HG02623 (cell line): Measurements from ENCODE around the gene HP.
"Not testable (repeated sequence)": the region's sequence is repeated elsewhere in the genome, so short reads cannot be mapped to it uniquely, and the experiment has no call there.

Experiments
- ATAC-seq: cut with Tn5 transposase; IDR thresholded peaks from one replicate; pipeline ENCODE4 v1.9.1; 2021; ENCODE audit warnings: moderate library complexity; ENCODE audit not compliant: unreplicated experiment

Gene HP

GRCh38 chr16:72043058-72043457 is 11.2 kb upstream of the HP start:
- no peak for ATAC-seq

DNA sequence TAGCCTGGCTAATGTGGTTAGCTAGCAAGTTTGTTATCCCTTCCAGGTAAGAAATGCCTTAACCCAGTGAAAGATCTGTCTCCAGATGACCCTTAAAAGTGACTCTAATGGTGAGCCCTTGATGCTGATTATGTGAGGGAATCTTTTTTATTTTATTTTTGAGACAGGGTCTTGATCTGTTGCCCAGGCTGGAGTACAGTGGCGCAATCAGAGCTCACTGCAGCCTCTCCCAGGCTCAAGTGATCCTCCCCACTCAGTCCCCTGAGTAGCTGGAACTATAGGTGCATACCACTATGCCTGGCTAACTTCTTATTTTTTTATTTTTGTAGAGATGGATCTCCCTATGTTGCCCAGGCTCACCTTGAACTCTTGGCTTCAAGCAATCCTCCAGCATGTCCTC is 10.8 kb upstream of the HP start:
- no peak for ATAC-seq

DNA sequence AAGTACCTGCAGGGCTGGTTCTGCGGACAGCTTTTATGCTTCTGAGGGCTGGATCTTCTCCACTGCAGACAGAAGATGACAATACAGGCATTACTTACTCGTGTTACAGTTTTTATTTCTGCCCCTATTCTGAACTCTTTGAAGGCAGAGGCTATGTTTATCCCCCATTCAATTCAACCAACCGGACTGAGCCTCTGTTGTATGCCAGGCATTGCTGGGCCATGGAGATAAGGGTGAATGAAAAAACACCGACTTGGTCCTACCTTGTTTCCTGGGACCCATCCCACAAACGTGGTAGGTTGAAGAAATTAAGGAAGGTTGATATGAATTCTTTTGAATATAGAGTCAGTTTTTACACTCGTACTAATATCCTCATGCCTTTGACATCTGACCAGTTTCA is 10.0 kb upstream of the HP start:
- no peak for ATAC-seq

- ATAC-seq = no peak
Measured at GRCh38 chr16:72044825-72045359, 9.4 kb upstream of the HP start.

- no peak for ATAC-seq
Measured at GRCh38 chr16:72049110-72049509, 5.2 kb upstream of the HP start.

DNA sequence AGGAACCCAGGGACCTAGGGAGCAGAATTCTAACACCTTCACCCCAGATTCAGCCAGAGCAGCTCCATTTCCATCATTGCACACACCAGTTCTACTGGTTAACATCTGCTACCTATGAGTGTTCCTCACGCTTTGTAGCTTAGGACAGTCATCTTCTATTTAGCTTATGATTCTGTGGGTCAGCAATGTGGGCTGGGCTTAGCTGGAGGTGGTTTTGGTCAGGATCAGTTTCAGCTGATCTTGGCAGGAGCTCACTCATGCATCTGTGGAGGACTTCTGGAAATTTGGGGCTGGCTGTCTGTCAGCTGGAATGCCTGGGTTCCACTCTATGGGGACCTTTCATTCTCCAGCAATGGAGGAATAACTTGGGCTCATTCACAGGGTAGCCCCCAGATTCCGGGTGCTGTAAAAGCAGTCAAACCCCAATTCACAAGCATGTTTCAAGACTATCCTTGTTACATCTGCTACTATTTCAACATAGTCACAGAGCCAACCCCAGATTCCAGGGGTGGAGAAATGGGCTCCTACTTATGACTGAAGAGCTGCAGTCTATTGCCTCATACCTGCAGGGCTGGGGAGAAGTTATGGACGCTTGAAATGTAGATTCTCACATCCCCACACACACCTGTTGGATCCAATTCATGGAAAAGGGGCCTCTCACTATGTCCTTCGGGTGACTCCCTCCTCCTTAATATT is 3.4 kb upstream of the HP start:
- no peak for ATAC-seq

GRCh38 chr16:72051818-72052217 is 2.5 kb upstream of the HP start:
- no peak for ATAC-seq

DNA sequence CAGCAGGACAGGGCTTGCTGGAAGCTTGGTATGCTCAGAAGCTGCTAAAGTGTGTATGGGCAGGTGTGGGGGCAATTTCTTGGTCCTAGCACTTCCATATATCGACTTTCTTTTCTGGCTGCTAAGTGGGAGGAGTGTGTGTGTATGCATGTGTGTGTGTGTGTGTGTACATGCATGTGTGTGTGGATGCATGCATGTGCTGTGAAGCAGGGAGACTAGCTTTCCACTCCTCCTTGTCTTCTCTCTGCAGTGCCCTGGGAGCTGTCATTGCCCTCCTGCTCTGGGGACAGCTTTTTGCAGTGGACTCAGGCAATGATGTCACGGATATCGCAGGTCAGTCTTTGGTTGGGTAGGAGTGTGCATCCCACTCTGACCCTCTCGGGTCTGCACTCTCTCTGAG is 1.6 kb downstream of the HP start:
- ATAC-seq = no peak

GRCh38 chr16:72057313-72057712 is 3.0 kb downstream of the HP start:
- not testable (repeated sequence) for ATAC-seq

DNA sequence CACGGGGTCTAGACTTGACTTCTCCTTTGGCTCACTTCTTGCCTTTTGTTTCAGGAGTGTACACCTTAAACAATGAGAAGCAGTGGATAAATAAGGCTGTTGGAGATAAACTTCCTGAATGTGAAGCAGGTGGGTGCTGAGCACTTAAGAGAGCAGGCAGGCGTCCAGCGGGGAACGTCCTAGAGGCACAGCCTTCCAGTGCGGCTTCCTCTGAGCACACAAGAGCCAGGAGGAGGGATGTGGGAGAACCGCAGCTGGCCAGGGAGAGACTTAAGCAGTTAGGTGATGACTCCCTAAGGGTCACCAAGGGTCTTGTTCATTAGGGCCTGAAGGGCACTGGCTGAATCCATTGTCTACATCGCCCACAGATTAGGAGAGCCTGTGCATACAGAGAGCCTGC is 4.8 kb downstream of the HP start:
- not testable (repeated sequence) for ATAC-seq

- ATAC-seq = no peak
Measured at GRCh38 chr16:72060405-72060804, 6.1 kb downstream of the HP start.

DNA sequence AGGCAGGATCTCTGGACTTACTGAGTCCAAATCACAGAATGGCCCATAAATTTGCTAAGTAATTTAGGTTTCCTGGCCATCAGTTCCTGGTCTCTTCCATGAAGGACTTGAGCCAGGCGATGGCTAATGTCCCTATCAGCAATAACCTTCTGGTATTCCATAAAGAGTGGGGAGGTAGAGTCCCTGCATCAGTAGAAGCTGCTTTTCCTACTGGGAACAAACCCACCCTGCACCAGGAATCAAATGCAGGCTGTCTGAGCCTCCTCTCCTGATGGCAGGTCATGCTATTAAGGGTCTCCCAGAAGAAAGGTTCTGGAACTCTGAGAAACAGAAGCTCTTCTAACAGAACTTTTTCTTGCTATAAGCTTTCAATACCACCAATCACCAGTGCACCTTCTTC is 7.3 kb downstream of the HP start:
- no peak for ATAC-seq

DNA sequence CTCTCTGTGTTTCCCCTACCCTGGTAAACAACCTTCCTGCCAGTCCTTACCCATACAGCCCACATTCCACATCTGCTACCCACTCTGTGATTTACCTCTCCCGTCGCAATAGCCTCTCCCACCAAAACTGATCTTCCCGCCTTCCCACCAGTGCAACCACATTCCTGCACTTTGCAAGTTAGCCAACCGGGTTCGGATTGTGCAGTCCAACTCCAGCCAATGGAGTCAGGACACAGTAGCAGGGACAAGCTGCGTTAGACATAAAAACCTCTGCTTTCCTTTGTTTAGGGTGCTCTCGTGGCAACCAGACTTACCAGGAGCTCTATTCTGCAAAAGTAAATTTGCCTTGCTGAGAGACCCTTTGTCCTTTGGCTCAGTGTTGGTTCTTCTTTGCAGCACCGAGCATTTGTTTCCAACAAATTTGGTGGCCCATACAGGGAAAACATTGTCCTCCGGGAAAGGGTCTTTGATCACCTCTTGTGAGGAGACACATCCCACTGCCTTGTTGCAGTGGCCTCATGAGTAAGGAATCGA is 10.1 kb downstream of the HP start:
- no peak for ATAC-seq

DNA sequence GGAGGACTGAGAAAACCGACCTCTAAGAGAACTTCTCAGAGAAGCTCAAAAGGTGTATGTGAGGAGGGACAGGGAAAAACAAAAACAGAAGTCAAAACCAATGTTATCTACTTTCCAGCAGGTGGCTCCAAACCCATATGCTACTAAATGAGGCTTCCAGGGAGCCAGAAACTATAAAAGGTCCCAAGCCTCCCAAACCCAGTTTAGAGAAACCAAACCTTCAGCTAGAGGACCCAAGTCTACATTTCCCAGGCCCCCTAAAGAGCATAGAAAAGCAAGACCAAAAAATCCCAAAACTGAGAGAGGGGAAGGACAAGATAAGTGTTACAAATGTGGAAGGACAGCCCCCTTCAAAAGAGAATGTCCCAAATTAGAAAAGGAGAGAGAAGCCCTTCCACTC is 12.4 kb downstream of the HP start:
- no peak for ATAC-seq

DNA sequence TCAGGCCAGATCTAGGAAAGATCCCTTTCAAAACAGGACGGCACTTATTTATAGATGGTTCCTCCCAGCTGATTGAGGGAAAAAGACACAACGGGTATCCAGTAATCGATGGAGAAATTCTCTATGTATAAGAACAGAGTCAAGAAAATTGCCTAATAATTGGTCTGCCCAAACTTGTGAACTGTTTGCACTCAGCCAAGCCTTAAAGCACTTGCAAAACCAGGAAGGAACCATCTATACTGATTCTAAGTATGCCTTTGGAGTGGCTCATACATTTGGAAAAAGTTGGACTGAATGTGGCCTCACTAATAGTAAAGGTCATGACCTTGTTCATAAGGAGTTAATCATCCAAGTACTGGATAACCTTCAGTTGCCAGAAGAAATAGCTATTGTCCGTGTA is 14.6 kb downstream of the HP start:
- no peak for ATAC-seq

- no peak for ATAC-seq
Measured at GRCh38 chr16:72072514-72073342, 18.4 kb downstream of the HP start.

DNA sequence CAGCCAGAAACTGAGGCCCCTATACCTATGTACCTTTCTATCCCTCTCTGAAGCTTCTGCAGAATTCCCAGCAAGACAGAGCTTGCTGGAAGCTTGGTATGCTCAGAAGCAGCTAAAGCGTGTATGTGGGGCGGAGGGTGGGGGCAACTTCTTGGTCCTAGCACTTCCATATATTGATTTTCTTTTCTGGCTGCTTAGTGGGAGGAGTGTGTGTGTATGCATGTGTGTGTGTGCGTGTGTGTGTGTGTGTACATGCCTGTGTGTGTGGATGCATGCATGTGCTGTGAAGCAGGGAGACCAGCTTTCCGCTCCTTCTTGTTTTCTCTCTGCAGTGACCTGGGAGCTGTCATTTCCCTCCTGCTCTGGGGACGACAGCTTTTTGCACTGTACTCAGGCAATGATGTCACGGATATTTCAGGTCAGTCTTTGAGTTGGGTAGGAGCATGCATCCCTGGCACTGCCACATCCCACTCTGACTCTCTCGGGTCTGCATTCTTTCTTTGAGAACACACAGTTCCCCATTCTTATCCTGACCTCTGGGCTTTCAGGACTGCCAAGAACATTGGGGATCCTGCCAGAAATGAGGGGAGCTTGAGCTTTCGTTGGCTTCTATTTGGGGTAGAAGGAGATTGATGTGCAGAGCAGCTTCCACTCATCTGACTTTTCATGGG is 19.4 kb downstream of the HP start:
- ATAC-seq = no peak

GRCh38 chr16:72075067-72075466 is 20.8 kb downstream of the HP start:
- ATAC-seq = not testable (repeated sequence)

- not testable (repeated sequence) for ATAC-seq
Measured at GRCh38 chr16:72076991-72077706, 22.8 kb downstream of the HP start.

DNA sequence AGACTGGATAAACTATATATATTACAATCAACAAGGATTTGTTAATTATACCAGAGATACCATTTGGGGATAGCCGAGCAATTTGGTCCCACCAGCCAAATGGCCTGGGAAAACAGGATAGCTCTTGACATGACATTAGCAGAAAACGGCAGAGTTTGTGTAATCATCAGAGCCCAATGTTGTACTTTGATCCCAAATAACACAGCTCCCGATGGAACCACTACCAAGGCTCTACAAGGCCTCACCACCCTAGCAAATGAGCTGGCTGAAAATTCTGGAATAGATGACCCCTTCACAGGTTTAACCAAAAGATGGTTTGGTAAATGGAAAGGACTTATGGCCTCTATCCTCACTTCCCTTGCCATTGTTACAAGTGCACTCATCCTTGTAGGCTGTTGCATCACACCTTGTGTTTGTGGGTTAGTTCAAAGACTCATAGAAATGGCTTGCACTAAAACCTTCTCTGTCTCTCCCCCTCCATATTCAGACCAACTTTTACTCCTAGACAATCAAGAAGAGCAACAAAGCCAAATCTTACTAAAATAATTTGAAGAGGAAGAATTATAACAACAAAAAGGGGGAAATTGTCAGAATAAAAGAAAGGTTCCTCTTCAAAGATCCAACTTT is 29.6 kb downstream of the HP start:
- no peak for ATAC-seq
